NK-92 treated with Interleukin-12 subunit alpha and Interleukin-12 subunit beta, amount 100 ng/mL, for 24 hours (cell line): Measurements from ENCODE around the gene ESR1.

Experiments used
- DNase-seq: peaks from one replicate; lab custom pipeline; 2025; lab: John Stamatoyannopoulos, UW

ESR1 gene

DNA sequence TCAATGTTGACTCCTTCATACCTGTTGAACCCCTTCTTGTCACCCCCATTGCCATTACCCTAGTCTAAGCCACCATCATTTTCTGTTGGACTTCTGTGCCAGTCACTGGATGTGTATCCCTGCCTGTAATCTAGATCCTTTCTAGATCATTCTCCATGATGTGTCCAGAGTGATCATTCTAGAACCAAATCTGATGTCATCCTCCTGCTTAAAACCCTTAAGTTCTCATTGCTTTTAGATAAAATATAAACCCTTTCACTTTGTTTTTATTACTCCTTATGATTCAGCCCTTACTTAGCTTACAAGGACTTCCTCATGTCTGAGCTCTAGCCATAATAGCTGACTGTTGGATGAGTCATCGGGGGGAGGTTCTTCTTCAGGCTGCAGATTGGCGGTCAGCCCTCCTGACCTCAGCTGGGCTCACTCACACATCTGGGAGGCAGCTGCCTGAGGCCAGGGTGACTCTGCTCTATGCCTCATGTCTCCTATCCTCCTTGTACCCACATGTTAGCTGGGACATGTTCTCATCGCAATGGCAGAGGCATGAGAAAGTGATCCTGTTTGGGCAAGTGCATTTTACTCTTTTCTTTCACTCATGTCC is 287.6 kb downstream of the ESR1 start:
- no peak for DNase-seq

DNA sequence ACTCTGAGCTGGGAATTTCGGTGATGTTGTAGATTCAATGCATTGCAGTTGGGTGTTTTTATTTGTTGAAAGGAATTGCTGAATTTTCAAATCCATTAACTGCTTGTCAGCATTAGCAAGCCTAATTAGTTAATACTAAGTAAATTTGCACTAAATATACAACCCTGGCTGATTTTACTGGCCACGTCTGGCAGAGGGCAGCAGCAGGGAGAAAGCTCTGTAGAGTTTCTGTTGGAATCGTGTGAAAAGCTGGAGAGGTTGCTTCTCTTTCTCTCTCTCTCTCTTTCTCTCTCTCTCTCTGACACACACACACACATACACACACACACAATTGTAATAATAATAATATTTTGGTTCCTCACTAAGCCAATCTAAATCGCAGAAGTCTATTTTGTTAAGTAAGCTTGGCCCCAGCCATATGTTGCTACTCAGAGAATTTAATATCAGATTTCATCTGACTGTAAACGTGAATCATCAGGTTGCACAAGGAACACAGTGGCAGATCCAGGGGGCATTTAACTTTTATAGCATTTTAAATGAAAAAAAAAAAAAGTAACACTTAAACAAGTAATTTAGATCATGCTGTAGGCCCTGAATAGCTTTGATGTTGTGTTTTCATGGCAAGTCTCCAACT is 289.5 kb downstream of the ESR1 start:
- no peak for DNase-seq

DNA sequence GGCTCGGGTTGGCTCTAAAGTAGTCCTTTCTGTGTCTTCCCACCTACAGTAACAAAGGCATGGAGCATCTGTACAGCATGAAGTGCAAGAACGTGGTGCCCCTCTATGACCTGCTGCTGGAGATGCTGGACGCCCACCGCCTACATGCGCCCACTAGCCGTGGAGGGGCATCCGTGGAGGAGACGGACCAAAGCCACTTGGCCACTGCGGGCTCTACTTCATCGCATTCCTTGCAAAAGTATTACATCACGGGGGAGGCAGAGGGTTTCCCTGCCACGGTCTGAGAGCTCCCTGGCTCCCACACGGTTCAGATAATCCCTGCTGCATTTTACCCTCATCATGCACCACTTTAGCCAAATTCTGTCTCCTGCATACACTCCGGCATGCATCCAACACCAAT is 291.2 kb downstream of the ESR1 start:
- no peak for DNase-seq

DNA sequence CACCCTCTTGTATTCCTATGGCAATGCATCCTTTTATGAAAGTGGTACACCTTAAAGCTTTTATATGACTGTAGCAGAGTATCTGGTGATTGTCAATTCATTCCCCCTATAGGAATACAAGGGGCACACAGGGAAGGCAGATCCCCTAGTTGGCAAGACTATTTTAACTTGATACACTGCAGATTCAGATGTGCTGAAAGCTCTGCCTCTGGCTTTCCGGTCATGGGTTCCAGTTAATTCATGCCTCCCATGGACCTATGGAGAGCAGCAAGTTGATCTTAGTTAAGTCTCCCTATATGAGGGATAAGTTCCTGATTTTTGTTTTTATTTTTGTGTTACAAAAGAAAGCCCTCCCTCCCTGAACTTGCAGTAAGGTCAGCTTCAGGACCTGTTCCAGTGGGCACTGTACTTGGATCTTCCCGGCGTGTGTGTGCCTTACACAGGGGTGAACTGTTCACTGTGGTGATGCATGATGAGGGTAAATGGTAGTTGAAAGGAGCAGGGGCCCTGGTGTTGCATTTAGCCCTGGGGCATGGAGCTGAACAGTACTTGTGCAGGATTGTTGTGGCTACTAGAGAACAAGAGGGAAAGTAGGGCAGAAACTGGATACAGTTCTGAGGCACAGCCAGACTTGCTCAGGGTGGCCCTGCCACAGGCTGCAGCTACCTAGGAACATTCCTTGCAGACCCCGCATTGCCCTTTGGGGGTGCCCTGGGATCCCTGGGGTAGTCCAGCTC is 292.1 kb downstream of the ESR1 start:
- no peak for DNase-seq

DNA sequence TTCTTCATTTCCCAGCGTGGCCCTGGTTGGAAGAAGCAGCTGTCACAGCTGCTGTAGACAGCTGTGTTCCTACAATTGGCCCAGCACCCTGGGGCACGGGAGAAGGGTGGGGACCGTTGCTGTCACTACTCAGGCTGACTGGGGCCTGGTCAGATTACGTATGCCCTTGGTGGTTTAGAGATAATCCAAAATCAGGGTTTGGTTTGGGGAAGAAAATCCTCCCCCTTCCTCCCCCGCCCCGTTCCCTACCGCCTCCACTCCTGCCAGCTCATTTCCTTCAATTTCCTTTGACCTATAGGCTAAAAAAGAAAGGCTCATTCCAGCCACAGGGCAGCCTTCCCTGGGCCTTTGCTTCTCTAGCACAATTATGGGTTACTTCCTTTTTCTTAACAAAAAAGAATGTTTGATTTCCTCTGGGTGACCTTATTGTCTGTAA is 292.7 kb downstream of the ESR1 start:
- no peak for DNase-seq

DNA sequence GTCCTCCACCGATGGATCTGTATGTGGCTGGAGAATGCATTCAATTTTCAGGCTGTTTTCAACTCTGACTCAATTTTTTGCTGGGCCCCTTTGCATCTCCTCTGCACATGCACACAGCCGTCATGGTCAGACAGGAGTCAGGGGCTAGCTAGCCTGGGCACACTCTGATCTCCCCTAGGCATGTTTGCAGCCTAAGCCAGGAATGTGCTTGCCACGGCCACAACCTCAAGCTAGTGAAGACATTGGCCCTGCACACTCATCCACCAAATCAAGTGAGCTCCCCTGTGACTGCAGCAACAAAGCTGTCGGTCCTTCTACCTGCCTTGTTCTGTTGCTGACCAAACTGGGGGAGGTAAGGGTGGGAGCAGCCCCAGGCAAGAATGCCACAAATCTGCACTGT is 300.5 kb downstream of the ESR1 start:
- no peak for DNase-seq

DNA sequence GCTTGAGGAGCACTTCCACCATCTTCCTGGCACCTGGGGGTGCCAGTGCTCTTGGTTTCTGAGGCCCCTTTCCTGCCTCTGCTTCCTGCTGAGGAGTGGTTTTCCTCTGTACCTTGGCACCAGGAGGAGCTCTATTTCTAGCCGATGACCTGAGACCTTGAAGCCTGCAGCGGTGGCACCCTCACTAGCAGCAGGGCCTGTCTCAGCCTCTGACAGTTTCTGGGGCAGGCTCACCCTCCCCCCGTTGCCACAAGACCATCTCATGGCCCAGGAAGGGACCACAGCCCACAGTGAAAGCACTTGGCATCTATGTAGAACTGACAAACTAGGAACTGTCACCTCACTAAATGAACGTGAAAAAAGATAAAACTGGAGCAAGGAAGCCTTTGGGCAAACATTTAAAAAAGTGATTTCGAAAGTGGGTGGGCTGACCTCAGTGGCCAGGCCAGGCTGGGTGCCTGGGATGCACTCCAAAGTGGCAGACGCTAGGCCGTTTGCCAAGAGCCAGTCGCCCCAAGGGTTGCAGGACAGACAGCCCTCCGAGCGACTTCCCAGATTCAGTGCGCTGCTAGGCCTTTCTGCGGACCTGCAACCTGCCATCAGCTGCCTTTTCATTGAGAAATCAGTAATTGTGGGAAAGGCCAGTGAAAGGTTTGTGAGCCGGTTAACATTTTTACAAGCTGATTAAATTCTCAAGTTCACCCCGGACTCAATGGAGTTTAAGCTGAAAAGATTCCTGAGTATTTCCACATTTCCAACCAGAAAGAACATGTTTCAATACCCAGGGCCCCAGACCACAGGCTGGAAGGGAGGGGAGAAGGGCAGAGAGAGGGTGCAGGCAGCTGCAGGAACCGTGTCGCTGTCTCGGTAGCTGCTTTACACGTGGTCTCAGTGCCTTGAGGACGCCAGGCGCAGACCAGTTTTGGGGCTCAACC is 303.7 kb downstream of the ESR1 start:
- DNase-seq, result no peak

DNA sequence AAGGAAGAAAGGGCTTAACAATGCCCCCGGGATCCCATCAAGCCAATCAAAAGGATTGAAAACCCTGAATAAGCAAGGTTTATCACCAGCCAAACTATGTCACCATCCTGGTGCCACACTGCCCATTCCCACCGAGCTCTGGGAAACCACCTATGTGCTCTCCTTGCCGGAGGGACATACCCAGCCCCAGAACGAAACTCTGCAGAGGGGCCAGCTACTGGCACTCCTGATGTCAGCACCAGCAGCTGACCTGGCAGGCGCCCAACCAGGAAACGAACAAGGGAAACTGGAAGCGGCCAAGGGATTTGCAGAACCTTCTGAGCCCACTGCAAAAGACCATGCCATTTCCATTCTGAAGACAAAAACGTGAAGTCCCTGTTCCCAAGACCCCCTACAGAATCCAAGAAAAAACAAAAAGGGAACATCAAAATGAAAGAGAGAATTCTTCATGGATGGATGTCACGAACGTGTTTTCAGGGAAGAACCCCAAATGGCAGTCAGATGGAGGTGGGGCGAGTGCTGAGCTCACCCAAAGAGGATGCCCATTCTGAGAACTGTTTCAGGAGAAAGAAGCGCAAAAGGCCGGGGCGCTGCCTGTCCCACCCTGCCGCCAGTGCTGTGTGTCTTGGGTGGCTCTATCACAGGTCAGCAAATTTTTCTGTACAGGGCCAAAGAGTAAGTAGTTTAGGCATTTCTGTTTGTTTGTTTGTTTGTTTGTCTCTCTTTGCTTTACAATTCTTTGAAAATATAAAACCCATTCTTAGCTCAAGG is 305.2 kb downstream of the ESR1 start:
- no peak for DNase-seq

DNA sequence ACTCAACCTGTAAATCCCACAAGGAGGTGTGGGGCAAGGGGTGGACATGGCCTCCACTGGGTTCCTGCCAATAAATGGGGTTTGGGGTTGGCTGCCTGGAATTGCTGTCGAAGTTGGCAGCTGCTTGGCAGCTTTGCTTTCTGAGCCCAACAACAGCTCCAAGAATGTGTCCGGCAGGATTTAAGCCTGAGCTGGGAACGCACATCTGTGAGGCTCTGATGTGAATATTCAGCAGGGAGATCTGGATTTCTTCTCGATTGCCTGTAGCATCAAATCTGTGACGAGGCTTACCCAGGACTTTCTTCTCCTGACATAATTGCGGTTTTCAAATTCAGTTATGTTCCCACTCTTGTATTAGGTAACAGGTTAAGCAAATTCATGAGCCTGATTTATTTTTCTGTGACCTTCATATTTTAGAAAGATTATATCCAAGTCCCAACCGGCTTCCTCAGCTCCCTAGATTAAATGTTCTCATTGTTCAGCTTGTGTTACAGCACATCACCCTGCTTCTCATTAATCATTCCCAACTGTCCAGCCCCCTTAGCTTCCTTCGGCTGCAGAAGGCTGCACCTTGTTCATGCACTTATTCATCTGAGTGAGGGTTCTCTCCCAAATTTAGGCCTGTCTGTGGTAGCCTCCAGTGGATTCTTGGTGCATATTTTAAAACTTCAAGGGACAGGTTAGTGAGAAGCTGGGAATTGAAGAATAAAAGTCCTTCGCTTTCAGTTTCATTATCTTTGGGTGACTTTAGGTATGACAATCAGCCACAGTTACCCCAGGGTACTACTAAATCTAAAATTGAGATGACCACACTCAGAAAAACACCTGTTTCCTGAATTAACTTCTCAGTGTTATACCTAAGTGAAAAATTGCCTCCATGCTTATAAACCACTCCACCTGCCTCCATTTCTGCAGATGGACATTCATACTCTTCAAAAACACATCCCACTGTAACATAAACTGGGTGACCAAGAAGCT is 310.0 kb downstream of the ESR1 start:
- no peak for DNase-seq

DNA sequence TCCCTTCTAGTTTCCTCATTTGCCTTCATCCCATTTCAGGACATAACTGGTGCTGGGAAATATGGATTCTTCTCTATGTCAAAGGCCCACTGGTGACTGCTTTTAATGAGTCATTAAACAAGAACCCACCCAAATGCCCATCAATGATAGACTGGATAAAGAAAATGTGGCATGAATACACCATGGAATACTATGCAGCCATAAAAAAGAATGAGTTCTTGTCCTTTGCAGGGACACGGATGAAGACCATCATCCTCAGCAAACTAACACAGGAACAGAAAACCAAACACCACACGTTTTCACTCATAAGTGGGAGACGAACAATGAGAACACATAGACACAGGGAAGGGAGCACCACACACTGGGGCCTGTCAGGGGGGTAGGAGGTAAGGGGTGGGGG is 310.7 kb downstream of the ESR1 start:
- DNase-seq, result no peak

DNA sequence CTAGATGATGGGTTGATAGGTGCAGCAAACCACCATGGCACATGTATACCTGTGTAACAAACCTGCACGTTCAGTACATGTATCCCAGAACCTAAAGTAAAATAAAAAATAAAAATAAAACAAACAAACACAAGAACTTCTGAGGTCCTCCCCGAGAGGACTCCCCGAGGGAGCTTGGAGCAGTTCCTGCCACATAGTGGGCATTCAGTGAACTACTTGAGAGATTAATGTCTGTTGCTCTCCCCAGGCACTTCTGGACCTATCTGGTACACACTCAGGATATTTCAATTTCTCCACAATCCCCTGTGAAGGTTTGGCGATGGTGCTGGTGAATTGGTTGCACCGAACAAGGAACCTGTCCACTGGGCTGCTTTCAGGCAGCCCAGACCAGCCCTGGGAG is 311.2 kb downstream of the ESR1 start:
- no peak for DNase-seq

DNA sequence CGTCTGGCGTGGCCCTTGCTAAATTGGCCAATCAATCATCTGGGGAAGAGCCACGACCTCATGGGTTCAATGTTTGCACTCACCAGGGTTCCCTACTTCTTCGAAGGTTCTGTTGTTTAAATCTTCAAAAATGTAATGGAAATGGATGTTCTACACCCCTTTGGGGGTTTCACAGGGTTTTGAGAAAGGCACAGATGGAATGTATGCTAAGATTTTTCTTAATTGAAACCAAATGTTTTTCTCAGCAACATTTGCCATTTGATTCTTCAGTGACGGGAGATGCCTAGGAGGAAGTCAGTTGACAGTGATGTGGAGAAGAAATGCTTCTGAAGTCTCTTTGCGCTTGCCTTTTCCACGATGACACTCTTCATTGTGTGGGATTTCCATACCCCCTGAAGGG is 312.3 kb downstream of the ESR1 start:
- DNase-seq, result no peak

DNA sequence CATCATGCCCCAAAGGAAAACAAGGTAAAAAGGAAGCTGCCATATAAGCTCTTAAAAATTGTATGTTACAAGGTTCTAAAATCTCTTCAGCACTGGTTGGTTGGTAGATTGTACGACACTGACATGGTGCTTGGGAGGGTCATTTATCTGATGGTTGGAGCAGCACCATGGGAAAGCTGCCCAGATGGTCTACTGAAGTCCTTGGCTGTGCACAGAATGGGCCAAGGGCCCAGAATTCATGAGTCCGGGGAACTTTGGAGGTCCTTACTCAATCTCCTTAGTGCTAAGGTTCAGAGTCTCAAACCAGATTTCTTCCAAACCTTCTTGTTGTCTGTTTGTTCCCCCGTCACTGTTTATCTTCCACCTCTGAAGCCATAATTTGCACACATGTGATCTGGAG is 314.4 kb downstream of the ESR1 start:
- DNase-seq, result no peak

DNA sequence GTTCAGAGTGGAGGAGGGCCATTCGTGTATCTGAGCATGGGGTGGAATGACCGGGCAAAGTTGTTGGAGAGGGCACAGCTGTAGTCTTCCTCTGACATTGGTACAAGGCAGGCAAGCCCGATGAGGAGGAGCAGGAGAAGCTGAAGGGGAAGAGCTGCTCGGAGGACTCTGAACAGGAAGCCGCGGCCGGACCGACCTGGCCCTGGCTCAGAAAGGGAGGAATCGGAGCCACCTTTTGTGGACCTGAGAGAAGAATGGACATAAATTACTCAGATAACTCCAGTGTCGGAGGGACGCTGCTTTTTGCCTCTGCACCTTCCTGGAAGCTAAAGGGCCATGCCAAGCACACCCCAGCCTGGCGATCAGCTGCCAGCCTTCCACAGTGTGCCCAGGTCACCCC is 315.0 kb downstream of the ESR1 start:
- DNase-seq, result no peak

DNA sequence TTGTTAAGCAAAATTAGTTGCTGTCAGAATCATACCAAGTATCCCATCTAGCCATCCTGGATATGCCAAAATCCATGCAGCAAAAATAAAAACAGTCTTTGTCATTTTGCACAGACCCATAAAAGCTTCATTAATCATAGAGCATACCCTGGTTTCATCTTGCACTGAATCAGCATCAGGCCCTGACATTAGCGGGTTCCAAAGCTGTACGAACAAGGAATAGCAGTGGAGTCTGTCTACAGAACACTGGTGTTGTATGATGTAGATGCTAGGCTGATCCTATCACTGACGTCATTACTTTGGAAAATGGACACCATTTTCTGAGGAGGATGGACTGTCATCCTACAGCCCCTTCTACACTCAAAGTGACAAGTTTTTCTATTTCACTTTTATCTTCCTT is 315.6 kb downstream of the ESR1 start:
- no peak for DNase-seq

DNA sequence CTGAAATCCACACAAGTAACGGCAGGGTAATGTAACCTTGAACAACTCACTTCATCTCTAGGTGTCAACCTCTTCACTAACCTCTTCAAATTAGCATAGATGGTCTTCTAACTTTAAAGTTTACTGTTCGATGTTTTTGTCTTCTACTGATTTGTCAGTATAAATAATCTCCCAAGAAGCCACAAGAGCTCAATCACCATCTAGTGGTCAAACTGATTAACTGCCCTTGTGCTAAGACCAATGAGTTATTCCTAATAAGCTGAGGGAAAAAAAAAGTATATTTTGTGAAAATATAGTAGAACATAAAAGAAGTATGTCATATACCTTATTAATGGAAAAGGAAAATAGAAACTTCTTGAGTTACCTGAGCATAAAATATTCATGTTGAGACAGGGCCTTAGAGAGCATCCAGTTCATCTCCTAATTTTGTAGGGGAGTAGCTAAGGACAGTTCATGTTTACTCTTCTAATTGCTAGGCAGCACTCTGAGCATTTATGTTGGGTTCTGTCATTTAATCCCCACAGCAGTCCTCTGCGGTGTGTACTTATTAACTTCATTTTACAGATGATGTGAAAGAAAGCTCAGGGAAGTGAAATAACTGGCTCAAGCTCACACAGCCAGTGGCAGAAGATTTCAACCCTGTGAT is 317.1 kb downstream of the ESR1 start:
- DNase-seq, result no peak

DNA sequence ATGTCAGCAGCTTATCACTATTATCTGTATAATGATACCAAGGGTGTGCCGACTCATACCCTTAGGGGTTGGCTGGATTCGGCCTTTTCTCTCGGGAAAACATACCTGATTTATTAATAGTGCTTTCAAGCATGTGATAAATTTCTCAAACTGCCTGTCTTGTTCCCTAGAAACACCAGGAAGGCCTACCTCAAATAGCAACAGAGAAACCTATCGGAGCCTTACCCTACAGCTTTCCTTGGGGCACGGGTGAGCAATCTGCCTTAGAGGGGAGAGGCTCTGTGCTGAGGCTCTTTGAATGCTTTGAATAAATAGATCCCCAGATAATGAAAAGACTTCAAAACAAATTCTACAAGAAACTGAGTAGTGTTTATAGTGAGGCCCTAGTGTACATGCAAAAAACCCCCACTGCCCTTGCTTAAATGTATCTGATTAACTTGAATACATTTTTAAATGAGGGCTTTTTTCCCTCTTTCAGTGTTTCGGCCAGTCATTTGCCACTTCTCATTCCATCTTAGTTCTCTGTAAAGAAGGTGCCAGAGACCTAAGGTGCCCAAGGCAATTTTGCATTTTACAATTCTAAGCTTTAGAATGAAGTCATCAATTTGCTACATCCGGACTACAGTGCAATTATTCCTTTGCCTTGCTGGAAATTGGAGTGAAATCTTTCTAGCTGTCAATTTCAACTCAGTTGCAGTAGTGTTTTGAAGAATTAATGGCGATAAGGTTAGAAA is 320.1 kb downstream of the ESR1 start:
- DNase-seq, result no peak

DNA sequence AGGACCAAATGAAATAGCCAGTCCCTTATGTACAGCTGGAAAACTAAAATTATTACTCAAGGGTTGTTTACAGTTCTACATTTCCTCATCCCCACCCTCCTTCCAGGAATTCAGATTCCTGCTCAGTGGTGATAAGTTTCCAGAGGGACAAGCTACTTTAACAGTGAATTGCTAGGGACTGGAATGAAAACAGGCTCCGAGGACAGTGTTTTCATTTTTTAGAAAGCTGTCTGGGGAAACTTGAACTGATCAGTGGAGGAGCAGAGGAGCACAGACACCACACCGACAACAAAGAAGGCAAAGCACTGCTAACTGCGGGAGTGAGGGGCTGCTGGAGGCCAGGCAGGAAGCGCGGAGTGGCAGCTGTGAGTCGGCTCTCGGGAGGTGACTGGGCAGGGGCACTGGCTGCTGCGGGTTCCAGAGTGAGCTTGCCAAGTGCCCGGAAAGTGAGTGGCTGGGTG is 322.2 kb downstream of the ESR1 start:
- no peak for DNase-seq

DNA sequence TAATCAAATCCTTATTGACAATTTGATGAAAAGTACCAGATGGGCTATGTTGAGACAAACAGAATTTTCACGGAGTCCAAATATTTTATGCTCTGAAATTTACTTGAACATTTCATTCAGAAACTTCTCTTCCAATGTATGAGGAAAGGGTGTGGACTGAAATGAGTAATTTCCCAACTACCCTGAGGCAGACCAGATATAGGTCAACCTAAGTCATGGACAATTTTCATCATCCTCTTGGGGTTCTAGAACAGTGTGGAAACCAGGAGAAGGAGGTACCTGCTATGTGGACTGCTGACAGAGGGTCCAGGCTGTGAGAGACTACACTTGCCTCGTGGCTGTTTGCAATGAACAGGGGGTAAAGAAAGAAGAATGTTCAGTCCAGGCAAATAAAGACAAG is 323.0 kb downstream of the ESR1 start:
- no peak for DNase-seq
